ENCODE data around the gene CSDE1.

DNA sequence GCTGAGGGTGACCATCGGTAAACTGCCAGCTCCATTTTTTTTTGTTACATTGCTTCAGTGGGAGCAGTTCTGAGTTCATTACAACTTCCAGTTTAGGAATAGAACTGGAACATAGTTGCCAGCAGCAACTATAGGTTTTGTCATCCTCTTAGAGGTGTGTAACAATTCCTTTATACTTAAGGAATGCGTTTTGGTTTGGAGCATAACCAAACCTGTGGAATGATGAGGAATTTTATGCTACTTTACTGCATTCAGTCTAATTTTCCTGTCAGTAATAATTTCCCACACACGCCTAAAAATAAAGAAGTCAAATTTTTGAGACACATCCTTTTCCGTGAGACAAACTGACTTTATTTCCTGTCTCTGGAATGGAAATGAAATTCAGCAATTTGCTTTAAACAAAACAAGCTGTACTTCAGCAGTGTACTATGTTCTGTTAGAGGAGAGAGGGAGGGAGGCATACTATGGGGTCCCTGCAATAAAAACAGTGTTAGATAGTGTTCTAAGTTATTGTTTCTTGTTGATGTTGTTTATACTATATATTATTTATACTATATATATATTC lies 57.7 kb downstream of the CSDE1 start:
- TF ChIP-seq POLR2AphosphoS5 (IDR thresholded peaks at IDR 0.05; ENCODE audit: borderline replicate concordance, low read depth, low read length), result 0 out of 2 replicates have a peak, but pooled peaks have one; percentile 20
- no peak for TF ChIP-seq EZH2 (IDR thresholded peaks at IDR 0.05)

All from SK-N-MC (cell line).